DOHH2 (cell line): ENCODE results near the gene FXR2.

Source experiments
- EZH2phosphoT487 ChIP-seq: fragments of 200-600 bp; sonication (generic); IDR thresholded peaks from 2 replicates; pipeline ENCODE4 v1.6.1; 2017; ENCODE audit warnings: borderline replicate concordance, mild to moderate bottlenecking, antibody characterized with exemption, low read length, moderate library complexity, mixed read lengths
- TF ChIP-seq, protein P1 (sequence below): fragments of 200-600 bp; sonication (generic); IDR thresholded peaks from one replicate; pipeline ENCODE4 v1.5.1; 2014; ENCODE audit warnings: antibody characterized with exemption, mild to moderate bottlenecking, low read depth, low read length; ENCODE audit not compliant: poor library complexity, severe bottlenecking

DNA sequence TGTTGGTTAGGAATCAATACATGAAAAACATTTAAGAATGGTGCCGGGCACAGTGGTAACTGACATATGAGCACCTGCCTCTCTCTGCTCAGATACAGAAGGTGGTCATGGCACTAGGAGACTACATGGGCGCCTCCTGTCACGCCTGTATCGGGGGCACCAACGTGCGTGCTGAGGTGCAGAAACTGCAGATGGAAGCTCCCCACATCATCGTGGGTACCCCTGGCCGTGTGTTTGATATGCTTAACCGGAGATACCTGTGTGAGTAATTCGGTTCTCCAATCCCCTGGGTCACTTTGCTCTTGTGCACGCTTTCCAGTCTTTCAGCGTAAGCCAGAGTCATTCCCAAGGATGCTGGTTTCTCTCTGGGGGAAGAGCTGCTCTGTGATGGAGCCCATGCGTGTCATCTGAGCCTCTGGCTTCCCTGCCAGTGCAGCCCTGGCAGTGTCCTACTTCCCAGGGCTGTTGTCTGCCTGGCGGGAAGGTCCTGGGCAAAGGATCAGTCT, 38.2 kb downstream of the FXR2 start:
- TF ChIP-seq, protein P1, sequence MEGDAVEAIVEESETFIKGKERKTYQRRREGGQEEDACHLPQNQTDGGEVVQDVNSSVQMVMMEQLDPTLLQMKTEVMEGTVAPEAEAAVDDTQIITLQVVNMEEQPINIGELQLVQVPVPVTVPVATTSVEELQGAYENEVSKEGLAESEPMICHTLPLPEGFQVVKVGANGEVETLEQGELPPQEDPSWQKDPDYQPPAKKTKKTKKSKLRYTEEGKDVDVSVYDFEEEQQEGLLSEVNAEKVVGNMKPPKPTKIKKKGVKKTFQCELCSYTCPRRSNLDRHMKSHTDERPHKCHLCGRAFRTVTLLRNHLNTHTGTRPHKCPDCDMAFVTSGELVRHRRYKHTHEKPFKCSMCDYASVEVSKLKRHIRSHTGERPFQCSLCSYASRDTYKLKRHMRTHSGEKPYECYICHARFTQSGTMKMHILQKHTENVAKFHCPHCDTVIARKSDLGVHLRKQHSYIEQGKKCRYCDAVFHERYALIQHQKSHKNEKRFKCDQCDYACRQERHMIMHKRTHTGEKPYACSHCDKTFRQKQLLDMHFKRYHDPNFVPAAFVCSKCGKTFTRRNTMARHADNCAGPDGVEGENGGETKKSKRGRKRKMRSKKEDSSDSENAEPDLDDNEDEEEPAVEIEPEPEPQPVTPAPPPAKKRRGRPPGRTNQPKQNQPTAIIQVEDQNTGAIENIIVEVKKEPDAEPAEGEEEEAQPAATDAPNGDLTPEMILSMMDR = no peak
- TF ChIP-seq EZH2phosphoT487 = no peak
